Lung (tissue), 12 donors: ENCODE results near the gene SMPX. TPM values are rescaled to one million over a fixed set of nuclear protein-coding genes. Genes with fewer than 3 reads are reported as not detected.
A peak's percentile ranks its signal among the peaks of the same experiment; 100 is the strongest.

Experiments used
- ATAC-seq: fragments of 200-7000 bp; cut with Tn5 transposase; one replicate; pipeline ENCODE4 v1.9.1; 2020; ENCODE audit warnings: moderate number of reproducible peaks; ENCODE audit not compliant: insufficient read depth, low FRiP score
- DNase-seq, 3 donors: peaks; one replicate each; pipeline ENCODE4 v3.0.0-alpha.2; 2013 to 2017
- H3K27ac ChIP-seq, 2 donors: one replicate each; pipeline ENCODE4 v1.5.1; 2013; ENCODE audit warnings: mild to moderate bottlenecking in 2 of 2, moderate library complexity in 2 of 2, control low read depth in 1 of 2, inconsistent platforms in 1 of 2, low read depth in 1 of 2, low read length in 1 of 2
- H3K27me3 ChIP-seq, 3 donors: one replicate each; pipeline ENCODE4 v1.5.1; 2013; ENCODE audit warnings: low read length in 2 of 3; ENCODE audit not compliant: control insufficient read depth in 3 of 3, insufficient read depth in 3 of 3
- H3K36me3 ChIP-seq, 4 donors: one replicate each; pipeline ENCODE4 v1.5.1; 2013; ENCODE audit warnings: low read length in 4 of 4, mild to moderate bottlenecking in 1 of 4, moderate library complexity in 1 of 4; ENCODE audit not compliant: control insufficient read depth in 4 of 4, insufficient read depth in 4 of 4
- H3K4me1 ChIP-seq, 5 donors: one replicate each; pipeline ENCODE4 v1.5.1; 2013; ENCODE audit warnings: low read length in 5 of 5, mild to moderate bottlenecking in 2 of 5, moderate library complexity in 1 of 5; ENCODE audit not compliant: control insufficient read depth in 5 of 5, insufficient read depth in 5 of 5
- H3K4me3 ChIP-seq: one replicate; pipeline ENCODE4 v1.5.1; 2013; ENCODE audit warnings: mild to moderate bottlenecking, control low read depth, moderate library complexity
- H3K9ac ChIP-seq, 2 donors: one replicate each; pipeline ENCODE4 v1.5.1; 2013; ENCODE audit warnings: low read length in 2 of 2, control low read depth in 1 of 2; ENCODE audit not compliant: insufficient read depth in 1 of 2
- H3K9me3 ChIP-seq, 4 donors: one replicate each; pipeline ENCODE4 v1.5.1; 2013; ENCODE audit warnings: low read length in 3 of 4, mild to moderate bottlenecking in 1 of 4, moderate library complexity in 1 of 4; ENCODE audit not compliant: control insufficient read depth in 4 of 4, insufficient read depth in 3 of 4
- CTCF ChIP-seq: IDR thresholded peaks from 2 replicates; pipeline ENCODE4 v1.5.1; 2012; ENCODE audit warnings: mild to moderate bottlenecking; ENCODE audit errors: control extremely low read depth, extremely low read depth
- WGBS, 2 donors: extraction: QIAGEN DNeasy Blood & Tissue Kit; methylation state at CpG; one replicate each; pipeline ENCODE4 v1.1.7; 2013; 5-methylcytosine and 5-hydroxymethylcytosine counted together
- polyA plus RNA-seq, 2 donors: library from polyadenylated mRNA; stranded (reverse); fragments of 200-250 nt; gene quantifications; one replicate each; pipeline ENCODE4 v1.2.1, GENCODE V29; 2013
- total RNA-seq, 2 donors: library from RNA; depleted of rRNA in 1 of 2; stranded (reverse); fragments of >200 nt in 1 of 2; gene quantifications; one replicate each; pipeline ENCODE4 v1.2.1, GENCODE V29; 2014 to 2021
- donor health status: control.
- donor health status: control.
- donor health status: Bipolar disorder and iron deficiency.
- donor health status: healthy.
- donor health status: DM: yes; HTN: yes; CAD: no.

The SMPX gene
- total and polyA plus RNA-seq, 4 donors = 0.08 to 2.3 TPM; not detected in 2

GRCh38 chrX:21802054-21802670, 44.2 kb upstream of the SMPX start:
- Histone ChIP-seq H3K27me3 (peaks cover 0 to 6% (median 0%) of the 10 kb centered on the region in 3 donors), H3K9ac (no peak overlapping the region), H3K27ac (no peak overlapping the region), H3K36me3 (no peaks in the 10 kb centered on the region), H3K4me3 (no peak overlapping the region), H3K4me1 (no peaks in the 10 kb centered on the region), H3K9me3 (no peaks in the 10 kb centered on the region)
- ATAC-seq = no peak
- DNase-seq = no peak
- 70 to 87% methylated on average over 7 of the region's 7 CpGs for WGBS, 2 donors
- no peak for TF ChIP-seq CTCF

- H3K4me3 ChIP-seq = no peak overlapping the region
- no peaks in the 10 kb centered on the region for H3K4me1 ChIP-seq
- WGBS, 2 donors = 9 to 47% methylated on average over 1 of the region's 1 CpG
- peak overlapping the region in 1 of 2 donors; percentile 83 for H3K27ac ChIP-seq
- H3K27me3 ChIP-seq = peaks cover 0 to 6% (median 0%) of the 10 kb centered on the region in 3 donors
- H3K9me3 ChIP-seq = no peaks in the 10 kb centered on the region
- no peak for ATAC-seq
- DNase-seq = no peak
- TF ChIP-seq CTCF = no peak
- H3K9ac ChIP-seq = no peak overlapping the region
- no peaks in the 10 kb centered on the region for H3K36me3 ChIP-seq
Observed at GRCh38 chrX:21800344-21800770, 42.4 kb upstream of the SMPX start.

- no peaks in the 10 kb centered on the region for H3K9me3 ChIP-seq
- no peaks in the 10 kb centered on the region for H3K36me3 ChIP-seq
- ATAC-seq (no peak), DNase-seq (no peak)
- peaks cover 0 to 6% (median 0%) of the 10 kb centered on the region in 3 donors for H3K27me3 ChIP-seq
- peak overlapping the region in 1 of 2 donors; percentile 83 for H3K27ac ChIP-seq
- 73 to 82% methylated on average over 6 of the region's 6 CpGs for WGBS, 2 donors
- H3K4me1 ChIP-seq = no peaks in the 10 kb centered on the region
- TF ChIP-seq CTCF = no peak
- no peak overlapping the region for H3K9ac ChIP-seq
- H3K4me3 ChIP-seq = no peak overlapping the region
Observed at GRCh38 chrX:21799767-21800166, 41.9 kb upstream of the SMPX start.

- peak overlapping the region in 1 of 2 donors; percentile 74 for H3K27ac ChIP-seq
- TF ChIP-seq CTCF = no peak
- no peaks in the 10 kb centered on the region for H3K36me3 ChIP-seq
- 77 to 85% methylated on average over 6 of the region's 6 CpGs for WGBS, 2 donors
- peaks cover 0 to 6% (median 0%) of the 10 kb centered on the region in 3 donors for H3K27me3 ChIP-seq
- DNase-seq (no peak), ATAC-seq (peak; percentile 77)
- H3K9me3 ChIP-seq = no peaks in the 10 kb centered on the region
- H3K4me3 ChIP-seq = no peak overlapping the region
- no peaks in the 10 kb centered on the region for H3K4me1 ChIP-seq
- no peak overlapping the region for H3K9ac ChIP-seq
Observed at GRCh38 chrX:21798677-21799219, 40.8 kb upstream of the SMPX start.
